Measurements from ENCODE around the gene ALG8. TPM values are rescaled to one million over a fixed set of nuclear protein-coding genes. Genes with fewer than 3 reads are reported as not detected.

ALG8 gene
- polyA plus RNA-seq, 2 donors = 18.0 to 28.2 TPM

- no peak overlapping the region for H3K4me3 ChIP-seq (ENCODE audit: low read depth in 1 of 2, low read length in 2 of 2)
- H3K9me3 ChIP-seq (ENCODE audit: control insufficient read depth in 2 of 2, insufficient read depth in 1 of 2, low read depth in 1 of 2, low read length in 1 of 2) = no peaks in the 10 kb centered on the region
- no peaks in the 10 kb centered on the region for H3K36me3 ChIP-seq (ENCODE audit: control insufficient read depth in 2 of 2, insufficient read depth in 2 of 2, low read length in 1 of 2)
- no peaks in the 10 kb centered on the region for H3K4me1 ChIP-seq (ENCODE audit: control insufficient read depth in 2 of 2, insufficient read depth in 2 of 2, low read length in 1 of 2)
- no peak overlapping the region for H3K27ac ChIP-seq (ENCODE audit: low read depth in 2 of 2, low read length in 1 of 2)
- 80 to 81% methylated on average over 6 of the region's 6 CpGs for WGBS, 2 donors
- no peaks in the 10 kb centered on the region for H3K27me3 ChIP-seq (ENCODE audit: control insufficient read depth in 1 of 2, insufficient read depth in 2 of 2, low read length in 2 of 2)
Measured at GRCh38 chr11:78050964-78051831, 88.2 kb downstream of the ALG8 start.

Other genes starting within 250 kb of the ALG8 start
- 10 to 100 TPM; 12.5 to 13.5 TPM for gene INTS4, start 145.0 kb downstream of the ALG8 start, polyA plus RNA-seq
- gene KCTD14, start 116.3 kb downstream of the ALG8 start, polyA plus RNA-seq = 1 to 10 TPM in 1 of 2 donors, under 1 TPM in 1; 0.84 to 1.1 TPM
- gene THRSP, start 75.8 kb downstream of the ALG8 start, polyA plus RNA-seq = under 1 TPM; 0.06 to 0.08 TPM
- gene NDUFC2, start 59.8 kb downstream of the ALG8 start, polyA plus RNA-seq = 100 to 1,000 TPM in 1 of 2 donors, 10 to 100 TPM in 1; 50.9 to 140 TPM
- 1 to 10 TPM; 6.3 to 7.0 TPM for gene KCTD21, start 49.0 kb upstream of the ALG8 start, polyA plus RNA-seq
- gene USP35, start 49.3 kb upstream of the ALG8 start, polyA plus RNA-seq = 1 to 10 TPM; 4.1 to 7.7 TPM